ENCODE data around the gene CA11. TPM values are rescaled to one million over a fixed set of nuclear protein-coding genes. Genes with fewer than 3 reads are reported as not detected.

CA11 gene
- total RNA-seq, 2 donors from 2014 or later, result 3.0 to 4.6 TPM

- H3K4me1 ChIP-seq (ENCODE audit: control insufficient read depth in 1 of 2, low read depth in 2 of 2), result no peaks in the 10 kb centered on the region
- no peaks in the 10 kb centered on the region for H3K36me3 ChIP-seq
- no peak overlapping the region for H3K27ac ChIP-seq
- no peaks in the 10 kb centered on the region for H3K27me3 ChIP-seq (replicated peaks; ENCODE audit: insufficient read depth)
- TF ChIP-seq CTCF (IDR thresholded peaks at IDR 0.05), result no peak
- no peak for ATAC-seq (ENCODE audit: insufficient number of reproducible peaks, low FRiP score, low read depth)
- DNase-seq (ENCODE audit: low spot score), result no peak
- no peaks in the 10 kb centered on the region for H3K9me3 ChIP-seq
- no peak overlapping the region for H3K4me3 ChIP-seq
Measured at GRCh38 chr19:48654299-48655059, 8.5 kb upstream of the CA11 start.

- H3K9me3 ChIP-seq, result no peaks in the 10 kb centered on the region
- H3K36me3 ChIP-seq, result no peaks in the 10 kb centered on the region
- DNase-seq (ENCODE audit: low spot score), result no peak
- no peaks in the 10 kb centered on the region for H3K4me1 ChIP-seq (ENCODE audit: control insufficient read depth in 1 of 2, low read depth in 2 of 2)
- H3K27me3 ChIP-seq (replicated peaks; ENCODE audit: insufficient read depth), result no peaks in the 10 kb centered on the region
- H3K27ac ChIP-seq, result no peak overlapping the region
- no peak for ATAC-seq (ENCODE audit: insufficient number of reproducible peaks, low FRiP score, low read depth)
- no peak for TF ChIP-seq CTCF (IDR thresholded peaks at IDR 0.05)
- H3K4me3 ChIP-seq, result no peak overlapping the region
Measured at GRCh38 chr19:48651683-48652048, 5.7 kb upstream of the CA11 start.

GRCh38 chr19:48650974-48651682 lies 5.1 kb upstream of the CA11 start:
- DNase-seq (ENCODE audit: low spot score) (no peak), ATAC-seq (ENCODE audit: insufficient number of reproducible peaks, low FRiP score, low read depth) (no peak)
- TF ChIP-seq CTCF (IDR thresholded peaks at IDR 0.05), result no peak
- Histone ChIP-seq H3K4me1 (ENCODE audit: control insufficient read depth in 1 of 2, low read depth in 2 of 2) (no peaks in the 10 kb centered on the region), H3K27me3 (replicated peaks; ENCODE audit: insufficient read depth) (no peaks in the 10 kb centered on the region), H3K4me3 (no peak overlapping the region), H3K36me3 (no peaks in the 10 kb centered on the region), H3K9me3 (no peaks in the 10 kb centered on the region), H3K27ac (no peak overlapping the region)

- no peak for TF ChIP-seq CTCF (IDR thresholded peaks at IDR 0.05)
- H3K9me3 ChIP-seq, result no peaks in the 10 kb centered on the region
- ATAC-seq (ENCODE audit: insufficient number of reproducible peaks, low FRiP score, low read depth) (no peak), DNase-seq (ENCODE audit: low spot score) (no peak)
- H3K27ac ChIP-seq, result no peak overlapping the region
- H3K36me3 ChIP-seq, result no peaks in the 10 kb centered on the region
- no peak overlapping the region for H3K4me3 ChIP-seq
- H3K4me1 ChIP-seq (ENCODE audit: control insufficient read depth in 1 of 2, low read depth in 2 of 2), result peaks cover 6 to 17% of the 10 kb centered on the region in 2 donors
- H3K27me3 ChIP-seq (replicated peaks; ENCODE audit: insufficient read depth), result no peaks in the 10 kb centered on the region
Measured at GRCh38 chr19:48648134-48648533, 2.1 kb upstream of the CA11 start.

- H3K27ac ChIP-seq, result peak overlapping the region; percentile 85 to 88
- no peak for TF ChIP-seq CTCF (IDR thresholded peaks at IDR 0.05)
- no peak for DNase-seq (ENCODE audit: low spot score)
- no peaks in the 10 kb centered on the region for H3K36me3 ChIP-seq
- peaks cover 6 to 17% of the 10 kb centered on the region in 2 donors for H3K4me1 ChIP-seq (ENCODE audit: control insufficient read depth in 1 of 2, low read depth in 2 of 2)
- no peak for ATAC-seq (ENCODE audit: insufficient number of reproducible peaks, low FRiP score, low read depth)
- H3K9me3 ChIP-seq, result no peaks in the 10 kb centered on the region
- no peaks in the 10 kb centered on the region for H3K27me3 ChIP-seq (replicated peaks; ENCODE audit: insufficient read depth)
- H3K4me3 ChIP-seq, result peak overlapping the region; percentile 84
Measured at GRCh38 chr19:48646722-48647216, 782 bp upstream of the CA11 start.

Measured in thoracic aorta (tissue), 2 donors.